RWPE1 (cell line): ENCODE data around the gene NDUFB3.
"Not testable (repeated sequence)": the region's sequence is repeated elsewhere in the genome, so short reads cannot be mapped to it uniquely, and the experiment has no call there.

ENCODE experiments used
- CTCF ChIA-PET: fragments of 350-600 bp; sonication (Branson Sonifier 250); formaldehyde crosslinking; extraction: SDS; loops from one replicate; lab custom pipeline; 2021; lab: Yijun Ruan, JAX
- POLR2A ChIA-PET: fragments of 400-600 bp; formaldehyde crosslinking; extraction: SDS; loops from one replicate; lab custom pipeline; 2020; ENCODE audit warnings: antibody characterized with exemption; ENCODE audit not compliant: low non-redundant PET; lab: Yijun Ruan, JAX
- DNase-seq: peaks from one replicate; pipeline ENCODE4 v3.0.0; 2012; ENCODE audit warnings: low spot score
- H3K27ac ChIP-seq: fragments of 450-650 bp; 2 replicates; pipeline ENCODE4 v1.5.1; 2017
- CTCF ChIP-seq: fragments of 450-650 bp; conservative IDR thresholded peaks from 2 replicates; pipeline ENCODE4 v1.5.1; 2017; ENCODE audit warnings: low read depth, mild to moderate bottlenecking

NDUFB3 gene

GRCh38 chr2:201071479-201072200 is at the start of gene NDUFB3, which contains the start of gene HYCC2:
Gene NDUFB3 (plus strand): TSS chr2:201072001. CDS start chr2:201078883, 6,882 bp downstream.
Gene HYCC2 (minus strand): TSS chr2:201071671. CDS start chr2:201024009, 47,662 bp downstream.
- CTCF ChIA-PET, result interaction anchor here (0.6 kb wide), 1 partner anchor 138 kb away, joined by 3 read pairs; no protein-coding TSS in a partner anchor
- DNase-seq, result peak; percentile 100
- POLR2A ChIA-PET, result no interaction called here
- H3K27ac ChIP-seq, result peak within 1 kb of the TSS; percentile 82
- 0 out of 2 replicates have a peak, but pooled peaks have one; percentile 15 for TF ChIP-seq CTCF

GRCh38 chr2:201024518-201024917 is 47.3 kb upstream of the NDUFB3 start:
- no peak overlapping the region for H3K27ac ChIP-seq
- ChIA-PET CTCF (interaction anchor here (0.6 kb wide), 1 partner anchor 1663 kb away, joined by 4 read pairs; no protein-coding TSS in a partner anchor), POLR2A (no interaction called here)
- no peak for DNase-seq
- TF ChIP-seq CTCF, result no peak

GRCh38 chr2:201034355-201034754 is 37.4 kb upstream of the NDUFB3 start:
- H3K27ac ChIP-seq, POLR2A ChIA-PET, CTCF ChIA-PET, DNase-seq: not testable (repeated sequence)

- DNase-seq, CTCF ChIA-PET, POLR2A ChIA-PET, H3K27ac ChIP-seq: not testable (repeated sequence)
Measured at GRCh38 chr2:201038361-201038760, 33.4 kb upstream of the NDUFB3 start.

- ChIA-PET POLR2A (no interaction called here), CTCF (no interaction called here)
- no peak for DNase-seq
- no peak overlapping the region for H3K27ac ChIP-seq
- no peak for TF ChIP-seq CTCF
Measured at GRCh38 chr2:201038855-201039254, 32.9 kb upstream of the NDUFB3 start.

- no peak for TF ChIP-seq CTCF
- no peak overlapping the region for H3K27ac ChIP-seq
- CTCF ChIA-PET, result interaction anchor here (0.7 to 1.2 kb wide), 2 partner anchors 28 to 103 kb away, joined by 3 to 5 read pairs; no protein-coding TSS in a partner anchor
- POLR2A ChIA-PET, result no interaction called here
- DNase-seq, result no peak
Measured at GRCh38 chr2:201040867-201041628, 30.8 kb upstream of the NDUFB3 start.

- H3K27ac ChIP-seq, CTCF ChIA-PET, POLR2A ChIA-PET, DNase-seq: not testable (repeated sequence)
Measured at GRCh38 chr2:201042451-201042850, 29.4 kb upstream of the NDUFB3 start.

- H3K27ac ChIP-seq, POLR2A ChIA-PET, DNase-seq: not testable (repeated sequence)
- CTCF ChIA-PET, result interaction anchor here (0.6 kb wide), 1 partner anchor 135 kb away, joined by 4 read pairs; no protein-coding TSS in a partner anchor
Measured at GRCh38 chr2:201043050-201043449, 28.8 kb upstream of the NDUFB3 start.
